Mononuclear cell (primary cell): Measurements from ENCODE around the gene TNFRSF4. TPM values are rescaled to one million over a fixed set of nuclear protein-coding genes. Genes with fewer than 3 reads are reported as not detected.
"Not testable (repeated sequence)": the region's sequence is repeated elsewhere in the genome, so short reads cannot be mapped to it uniquely, and the experiment has no call there.

ENCODE experiments used
- H3K27me3 ChIP-seq: 2 replicates; pipeline ENCODE4 v1.6.0; 2011; ENCODE audit warnings: low read length, control low read depth; ENCODE audit not compliant: insufficient read depth
- H3K4me1 ChIP-seq: 2 replicates; pipeline ENCODE4 v1.5.1; 2011; ENCODE audit warnings: mild to moderate bottlenecking, low read length, control low read depth; ENCODE audit not compliant: insufficient read depth
- H3K4me3 ChIP-seq: 2 replicates; pipeline ENCODE4 v1.5.1; 2011; ENCODE audit warnings: mild to moderate bottlenecking, low read length, moderate library complexity
- H3K9me3 ChIP-seq: 2 replicates; pipeline ENCODE4 v1.5.1; 2011; ENCODE audit warnings: low read depth, mild to moderate bottlenecking, control low read depth, low read length
- total RNA-seq: library from RNA; depleted of rRNA; stranded (reverse); fragments of >200 nt; gene quantifications from one replicate; pipeline ENCODE4 v1.2.3, GENCODE V29; 2012

TNFRSF4 gene
- total RNA-seq, 1 donor = 3.3 TPM

- peaks cover 14% of the 10 kb centered on the region for H3K4me1 ChIP-seq
- H3K27me3 ChIP-seq = no peaks in the 10 kb centered on the region
- no peaks in the 10 kb centered on the region for H3K9me3 ChIP-seq
- H3K4me3 ChIP-seq = no peak overlapping the region
Measured at GRCh38 chr1:1179983-1180861, 33.7 kb downstream of the TNFRSF4 start.

GRCh38 chr1:1179346-1179982 is 34.5 kb downstream of the TNFRSF4 start:
- Histone ChIP-seq H3K4me1 (peaks cover 14% of the 10 kb centered on the region), H3K27me3 (no peaks in the 10 kb centered on the region), H3K9me3 (no peaks in the 10 kb centered on the region), H3K4me3 (no peak overlapping the region)

GRCh38 chr1:1178794-1179331 is 35.1 kb downstream of the TNFRSF4 start:
- peaks cover 18% of the 10 kb centered on the region for H3K4me1 ChIP-seq
- no peaks in the 10 kb centered on the region for H3K9me3 ChIP-seq
- no peaks in the 10 kb centered on the region for H3K27me3 ChIP-seq
- no peak overlapping the region for H3K4me3 ChIP-seq

- peaks cover 22% of the 10 kb centered on the region for H3K4me1 ChIP-seq
- H3K9me3 ChIP-seq = no peaks in the 10 kb centered on the region
- no peak overlapping the region for H3K4me3 ChIP-seq
- no peaks in the 10 kb centered on the region for H3K27me3 ChIP-seq
Measured at GRCh38 chr1:1177452-1178206, 36.3 kb downstream of the TNFRSF4 start.

- H3K4me3 ChIP-seq = no peak overlapping the region
- no peaks in the 10 kb centered on the region for H3K9me3 ChIP-seq
- H3K27me3 ChIP-seq = no peaks in the 10 kb centered on the region
- peaks cover 20% of the 10 kb centered on the region for H3K4me1 ChIP-seq
Measured at GRCh38 chr1:1176931-1177330, 37.0 kb downstream of the TNFRSF4 start.

- H3K4me3 ChIP-seq, H3K27me3 ChIP-seq, H3K9me3 ChIP-seq: not testable (repeated sequence)
- H3K4me1 ChIP-seq = peaks cover 28% of the 10 kb centered on the region
Measured at GRCh38 chr1:1176063-1176761, 37.7 kb downstream of the TNFRSF4 start.

GRCh38 chr1:1175221-1176062 is 38.5 kb downstream of the TNFRSF4 start:
- Histone ChIP-seq H3K4me3 (no peak overlapping the region), H3K4me1 (peaks cover 35% of the 10 kb centered on the region), H3K9me3 (no peaks in the 10 kb centered on the region), H3K27me3 (no peaks in the 10 kb centered on the region)

- Histone ChIP-seq H3K4me1 (peaks cover 40% of the 10 kb centered on the region), H3K4me3 (no peak within 1 kb of the TSS), H3K9me3 (no peaks in the 10 kb centered on the region), H3K27me3 (no peaks in the 10 kb centered on the region)
Measured at GRCh38 chr1:1173793-1174415, 40.0 kb downstream of the TNFRSF4 start, which contains the start of gene TTLL10. Gene TTLL10 (plus strand): TSS chr1:1173880. CDS start chr1:1179216, 5,336 bp downstream.

- Histone ChIP-seq H3K27me3 (no peaks in the 10 kb centered on the region), H3K9me3 (no peaks in the 10 kb centered on the region), H3K4me3 (no peak overlapping the region), H3K4me1 (peaks cover 40% of the 10 kb centered on the region)
Measured at GRCh38 chr1:1173061-1173792, 40.7 kb downstream of the TNFRSF4 start.

- peaks cover 40% of the 10 kb centered on the region for H3K4me1 ChIP-seq
- H3K4me3 ChIP-seq = no peak overlapping the region
- no peaks in the 10 kb centered on the region for H3K9me3 ChIP-seq
- H3K27me3 ChIP-seq = no peaks in the 10 kb centered on the region
Measured at GRCh38 chr1:1171546-1172340, 42.2 kb downstream of the TNFRSF4 start.

GRCh38 chr1:1171161-1171545 is 42.8 kb downstream of the TNFRSF4 start:
- no peaks in the 10 kb centered on the region for H3K27me3 ChIP-seq
- H3K4me3 ChIP-seq = no peak overlapping the region
- peaks cover 40% of the 10 kb centered on the region for H3K4me1 ChIP-seq
- H3K9me3 ChIP-seq = no peaks in the 10 kb centered on the region
